HG03469 (cell line): ENCODE results near the gene BMPER.

Experiments
- ATAC-seq: cut with Tn5 transposase; IDR thresholded peaks from one replicate; pipeline ENCODE4 v1.9.1; 2021; ENCODE audit warnings: mild to moderate bottlenecking, moderate library complexity, moderate number of reproducible peaks; ENCODE audit not compliant: unreplicated experiment

Gene BMPER

GRCh38 chr7:34059136-34059828 lies 153.9 kb downstream of the BMPER start:
- ATAC-seq = no peak

- no peak for ATAC-seq
Observed at GRCh38 chr7:34060196-34060947, 155.0 kb downstream of the BMPER start.

GRCh38 chr7:34061149-34061548 lies 155.8 kb downstream of the BMPER start:
- no peak for ATAC-seq

GRCh38 chr7:34062341-34062740 lies 157.0 kb downstream of the BMPER start:
- no peak for ATAC-seq

GRCh38 chr7:34062826-34063225 lies 157.5 kb downstream of the BMPER start:
- no peak for ATAC-seq

- no peak for ATAC-seq
Observed at GRCh38 chr7:34064519-34065158, 159.3 kb downstream of the BMPER start.

- no peak for ATAC-seq
Observed at GRCh38 chr7:34066411-34066810, 161.1 kb downstream of the BMPER start.

- ATAC-seq = no peak
Observed at GRCh38 chr7:34067005-34067778, 161.9 kb downstream of the BMPER start.

- no peak for ATAC-seq
Observed at GRCh38 chr7:34069676-34070075, 164.3 kb downstream of the BMPER start.

GRCh38 chr7:34070511-34071323 lies 165.4 kb downstream of the BMPER start:
- no peak for ATAC-seq

GRCh38 chr7:34073676-34074075 lies 168.3 kb downstream of the BMPER start:
- no peak for ATAC-seq

- ATAC-seq = no peak
Observed at GRCh38 chr7:34074421-34074820, 169.1 kb downstream of the BMPER start.

- no peak for ATAC-seq
Observed at GRCh38 chr7:34075523-34076370, 170.4 kb downstream of the BMPER start.

- ATAC-seq = no peak
Observed at GRCh38 chr7:34077168-34077567, 171.8 kb downstream of the BMPER start.

GRCh38 chr7:34078864-34079263 lies 173.5 kb downstream of the BMPER start:
- ATAC-seq = no peak

- no peak for ATAC-seq
Observed at GRCh38 chr7:34080513-34080912, 175.2 kb downstream of the BMPER start.

- ATAC-seq = no peak
Observed at GRCh38 chr7:34081935-34082334, 176.6 kb downstream of the BMPER start.

- no peak for ATAC-seq
Observed at GRCh38 chr7:34083440-34083839, 178.1 kb downstream of the BMPER start.

GRCh38 chr7:34084651-34085050 lies 179.3 kb downstream of the BMPER start:
- no peak for ATAC-seq
